Karpas-422 (cell line): ENCODE results near the gene TASP1. TPM values are rescaled to one million over a fixed set of nuclear protein-coding genes. Genes with fewer than 3 reads are reported as not detected.
"Not testable (repeated sequence)": the region's sequence is repeated elsewhere in the genome, so short reads cannot be mapped to it uniquely, and the experiment has no call there.

Source experiments
- DNase-seq: peaks from one replicate; pipeline ENCODE4 v3.0.0-alpha.2; 2015
- H2AFZ ChIP-seq: fragments of 200-600 bp; sonication (generic); 2 replicates; pipeline ENCODE4 v1.6.1; 2014; ENCODE audit warnings: antibody characterized with exemption, low read length, mixed read lengths
- H3K27ac ChIP-seq: fragments of 200-600 bp; sonication (generic); 2 replicates; pipeline ENCODE4 v1.5.1; 2014; ENCODE audit warnings: mild to moderate bottlenecking, low read length, moderate library complexity
- H3K27me3 ChIP-seq: fragments of 200-600 bp; sonication (generic); 2 replicates; pipeline ENCODE4 v1.6.1; 2014; ENCODE audit warnings: low read length, mixed read lengths
- H3K36me3 ChIP-seq: fragments of 200-600 bp; sonication (generic); 2 replicates; pipeline ENCODE4 v1.6.1; 2014; ENCODE audit warnings: low read length, mixed read lengths; ENCODE audit not compliant: insufficient read depth
- H3K4me1 ChIP-seq: fragments of 200-600 bp; sonication (generic); 2 replicates; pipeline ENCODE4 v1.6.1; 2014; ENCODE audit warnings: mild to moderate bottlenecking, low read length, mixed read lengths
- H3K4me2 ChIP-seq: fragments of 200-600 bp; sonication (generic); 2 replicates; pipeline ENCODE4 v1.6.1; 2014; ENCODE audit warnings: low read length, low read depth, mild to moderate bottlenecking; ENCODE audit not compliant: poor library complexity, severe bottlenecking
- H3K4me3 ChIP-seq: fragments of 200-600 bp; sonication (generic); 2 replicates; pipeline ENCODE4 v1.5.1; 2014; ENCODE audit warnings: mild to moderate bottlenecking, antibody characterized with exemption, low read length, mixed read lengths
- H3K79me2 ChIP-seq: fragments of 200-600 bp; sonication (generic); 2 replicates; pipeline ENCODE4 v1.6.1; 2014; ENCODE audit warnings: mild to moderate bottlenecking, low read length, mixed read lengths
- H3K9ac ChIP-seq: fragments of 200-600 bp; sonication (generic); 2 replicates; pipeline ENCODE4 v1.6.0; 2014; ENCODE audit warnings: low read length
- H3K9me2 ChIP-seq: fragments of 200-600 bp; sonication (generic), shearing (Covaris generic); replicated peaks from 2 replicates; pipeline ENCODE4 v1.6.0; 2014; ENCODE audit warnings: mild to moderate bottlenecking, low read length, moderate library complexity; ENCODE audit not compliant: insufficient read depth
- H3K9me3 ChIP-seq: fragments of 300-700, 200-600 bp; sonication (generic); 2 replicates; pipeline ENCODE4 v1.6.1; 2014; ENCODE audit warnings: low read length, mixed read lengths
- H4K20me1 ChIP-seq: fragments of 200-600 bp; sonication (generic); 2 replicates; pipeline ENCODE4 v1.6.1; 2014; ENCODE audit warnings: mild to moderate bottlenecking, antibody characterized with exemption, low read length, low read depth; ENCODE audit not compliant: insufficient read depth
- total RNA-seq: library from RNA; depleted of rRNA; stranded (reverse); fragments of >200 nt; shearing (Covaris generic); gene quantifications from 2 replicates; pipeline ENCODE4 v1.2.3, GENCODE V29; 2014; ENCODE audit warnings: low replicate concordance

The TASP1 gene
- total RNA-seq, 1 experiment from 2014 or later = 13.6 TPM

GRCh38 chr20:13632431-13632830, 6.3 kb downstream of the TASP1 start:
- no peaks in the 10 kb centered on the region for H3K27me3 ChIP-seq
- no peaks in the 10 kb centered on the region for H3K9me2 ChIP-seq
- no peak overlapping the region for H2AFZ ChIP-seq
- no peak for DNase-seq
- peaks cover 84% of the 10 kb centered on the region for H3K79me2 ChIP-seq
- H3K27ac ChIP-seq = no peak overlapping the region
- no peaks in the 10 kb centered on the region for H3K36me3 ChIP-seq
- no peaks in the 10 kb centered on the region for H4K20me1 ChIP-seq
- H3K9me3 ChIP-seq = no peaks in the 10 kb centered on the region
- no peak overlapping the region for H3K9ac ChIP-seq
- no peak overlapping the region for H3K4me2 ChIP-seq
- H3K4me1 ChIP-seq = peaks cover 9% of the 10 kb centered on the region
- H3K4me3 ChIP-seq = no peak overlapping the region

DNA sequence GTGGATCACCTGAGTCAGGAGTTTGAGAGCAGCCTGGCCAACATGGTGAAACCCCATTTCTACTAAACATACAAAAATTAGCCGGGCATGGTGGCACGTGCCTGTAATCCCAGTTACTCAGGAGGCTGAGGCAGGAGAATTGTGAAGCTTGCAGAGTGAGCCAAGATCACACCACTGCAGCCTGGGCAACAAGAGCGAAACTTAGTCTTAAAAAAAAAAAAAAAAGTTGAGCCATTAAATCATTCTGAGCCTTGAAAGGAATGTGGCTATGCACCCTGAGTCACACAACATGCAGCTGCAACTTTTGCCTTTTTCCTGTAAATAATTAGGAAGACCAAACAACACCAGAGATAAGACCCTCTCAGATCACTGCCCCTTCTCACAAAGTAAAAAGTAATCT, 11.2 kb downstream of the TASP1 start:
- not testable (repeated sequence) for H3K4me3 ChIP-seq, H3K4me1 ChIP-seq, H2AFZ ChIP-seq, H3K9ac ChIP-seq, DNase-seq, H3K4me2 ChIP-seq, H3K36me3 ChIP-seq, H3K27ac ChIP-seq, H3K9me2 ChIP-seq, H3K27me3 ChIP-seq, H4K20me1 ChIP-seq, H3K9me3 ChIP-seq
- H3K79me2 ChIP-seq = peaks cover 65% of the 10 kb centered on the region

GRCh38 chr20:13626724-13627123, 12.0 kb downstream of the TASP1 start:
- peaks cover 5% of the 10 kb centered on the region; the same call in 1 of the 2 replicates for H3K36me3 ChIP-seq
- H2AFZ ChIP-seq = no peak overlapping the region
- no peak overlapping the region for H3K4me2 ChIP-seq
- H3K79me2 ChIP-seq = peaks cover 65% of the 10 kb centered on the region
- H3K27ac ChIP-seq = no peak overlapping the region
- H3K9me3 ChIP-seq = no peaks in the 10 kb centered on the region
- no peaks in the 10 kb centered on the region for H3K9me2 ChIP-seq
- no peak overlapping the region for H3K9ac ChIP-seq
- no peaks in the 10 kb centered on the region for H3K4me1 ChIP-seq
- H3K4me3 ChIP-seq = no peak overlapping the region
- no peak for DNase-seq
- no peaks in the 10 kb centered on the region for H4K20me1 ChIP-seq
- H3K27me3 ChIP-seq = no peaks in the 10 kb centered on the region

DNA sequence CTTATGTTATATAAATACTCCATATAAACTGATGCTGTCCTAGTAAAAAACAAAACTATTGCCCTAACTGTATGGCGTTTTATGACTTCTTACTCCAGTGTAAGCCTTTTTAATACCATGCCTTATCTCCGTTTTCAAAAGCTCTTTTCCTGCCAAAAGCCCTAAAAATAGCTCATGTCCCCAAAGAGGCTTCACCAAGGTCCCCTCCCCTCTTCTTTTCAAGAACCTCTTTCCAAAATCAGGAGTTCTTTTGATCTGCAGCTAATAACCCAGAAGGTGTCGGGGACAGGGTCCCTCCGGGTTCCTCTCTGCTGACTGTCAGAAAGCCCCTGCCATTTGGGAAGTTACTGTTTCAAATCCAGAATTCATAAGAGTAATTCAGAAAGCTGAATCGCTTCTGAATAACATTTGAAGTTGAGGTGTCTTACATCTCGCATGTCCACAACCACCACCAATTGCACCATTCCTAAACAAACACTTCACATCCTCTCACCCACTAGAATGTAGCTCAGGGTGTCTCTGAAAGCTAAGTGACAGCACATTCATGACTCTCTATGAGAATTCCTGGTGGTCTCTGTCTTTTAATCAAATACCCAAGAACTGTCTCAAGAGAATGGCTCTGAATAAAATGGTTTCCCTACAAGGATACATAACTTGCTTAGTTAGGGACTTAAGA, 13.3 kb downstream of the TASP1 start:
- no peak overlapping the region for H2AFZ ChIP-seq
- no peak overlapping the region for H3K4me3 ChIP-seq
- no peaks in the 10 kb centered on the region for H3K4me1 ChIP-seq
- H3K9me3 ChIP-seq = no peaks in the 10 kb centered on the region
- no peak for DNase-seq
- no peak overlapping the region for H3K27ac ChIP-seq
- no peak overlapping the region for H3K4me2 ChIP-seq
- H3K9me2 ChIP-seq = no peaks in the 10 kb centered on the region
- peaks cover 5% of the 10 kb centered on the region; the same call in 1 of the 2 replicates for H3K36me3 ChIP-seq
- H3K9ac ChIP-seq = no peak overlapping the region
- no peaks in the 10 kb centered on the region for H4K20me1 ChIP-seq
- H3K79me2 ChIP-seq = peaks cover 57% of the 10 kb centered on the region
- no peaks in the 10 kb centered on the region for H3K27me3 ChIP-seq

DNA sequence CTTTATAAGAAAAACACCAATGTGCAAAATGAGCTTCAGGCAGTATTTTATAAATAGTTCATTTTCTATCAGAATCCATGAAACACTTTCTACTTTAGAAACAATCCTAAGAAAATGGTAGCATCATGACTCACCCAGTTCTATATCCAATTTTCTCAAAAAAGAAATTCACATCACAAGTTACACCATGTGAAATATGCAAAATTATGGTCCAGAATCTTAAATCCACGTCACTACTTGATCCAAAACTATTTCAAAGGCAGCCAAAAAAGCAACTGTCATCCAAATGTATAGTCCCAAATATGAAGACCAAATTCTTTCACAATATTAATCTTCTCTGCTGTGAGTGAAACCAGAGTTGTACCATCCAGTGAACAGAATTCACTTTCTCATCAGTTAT, 19.3 kb downstream of the TASP1 start:
- not testable (repeated sequence) for H3K27me3 ChIP-seq, DNase-seq, H2AFZ ChIP-seq, H3K9me2 ChIP-seq, H3K4me1 ChIP-seq, H3K9me3 ChIP-seq, H4K20me1 ChIP-seq, H3K27ac ChIP-seq, H3K4me3 ChIP-seq, H3K9ac ChIP-seq, H3K4me2 ChIP-seq, H3K36me3 ChIP-seq
- peaks cover 35% of the 10 kb centered on the region for H3K79me2 ChIP-seq

DNA sequence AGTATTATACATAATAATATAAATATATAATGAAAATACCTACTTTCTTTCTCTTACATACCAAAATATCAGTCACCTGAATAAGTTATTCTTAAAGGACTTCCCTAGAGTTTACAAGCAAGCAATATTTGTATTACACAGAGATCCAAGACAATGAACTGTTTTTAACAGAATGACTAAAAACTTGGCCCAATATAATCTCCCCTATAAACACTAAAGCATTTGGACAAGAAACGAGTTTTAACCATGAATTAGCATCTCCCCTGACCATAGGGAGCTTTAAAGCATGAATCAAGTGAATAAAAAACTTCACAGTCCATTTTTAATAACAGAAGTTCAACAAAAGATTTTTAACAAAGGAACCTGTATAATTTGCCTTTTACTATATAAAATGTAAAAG, 20.3 kb downstream of the TASP1 start:
- not testable (repeated sequence) for H3K4me1 ChIP-seq, H3K9ac ChIP-seq, H3K9me3 ChIP-seq, H3K27ac ChIP-seq, H4K20me1 ChIP-seq, H3K36me3 ChIP-seq, H3K9me2 ChIP-seq, H2AFZ ChIP-seq, H3K4me2 ChIP-seq, DNase-seq, H3K27me3 ChIP-seq, H3K4me3 ChIP-seq
- peaks cover 45% of the 10 kb centered on the region for H3K79me2 ChIP-seq

GRCh38 chr20:13617585-13617984, 21.1 kb downstream of the TASP1 start:
- H3K9me2 ChIP-seq, H3K9ac ChIP-seq, H2AFZ ChIP-seq, H3K9me3 ChIP-seq, H3K27me3 ChIP-seq, H3K4me2 ChIP-seq, H3K36me3 ChIP-seq, H3K27ac ChIP-seq, H4K20me1 ChIP-seq, H3K4me3 ChIP-seq, DNase-seq: not testable (repeated sequence)
- peaks cover 52% of the 10 kb centered on the region for H3K79me2 ChIP-seq
- H3K4me1 ChIP-seq = peaks cover 11% of the 10 kb centered on the region

DNA sequence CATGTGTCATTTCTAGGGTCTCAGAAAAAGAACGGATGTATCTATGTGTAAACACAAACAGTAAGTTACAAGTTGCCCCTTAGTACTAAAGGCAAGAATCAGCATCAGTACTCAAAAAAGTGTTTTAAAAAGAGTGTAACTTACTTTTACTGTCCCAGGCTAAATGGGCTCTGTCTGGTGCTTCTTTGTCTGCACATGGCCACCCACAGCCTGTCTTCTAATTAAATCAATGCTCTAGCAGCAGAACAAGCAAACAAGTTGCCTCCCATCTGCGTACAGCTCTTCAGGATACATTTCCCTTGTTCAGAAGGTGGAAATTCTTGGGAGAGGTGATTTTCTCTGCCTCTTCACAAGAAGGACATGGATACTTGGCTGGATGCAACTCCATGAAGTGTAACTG, 22.0 kb downstream of the TASP1 start:
- H3K36me3 ChIP-seq, H2AFZ ChIP-seq, H3K27me3 ChIP-seq, DNase-seq, H3K27ac ChIP-seq, H3K9ac ChIP-seq, H3K4me3 ChIP-seq, H4K20me1 ChIP-seq, H3K4me2 ChIP-seq, H3K9me2 ChIP-seq, H3K9me3 ChIP-seq: not testable (repeated sequence)
- H3K4me1 ChIP-seq = peaks cover 11% of the 10 kb centered on the region
- peaks cover 50% of the 10 kb centered on the region for H3K79me2 ChIP-seq
